CD4-positive, alpha-beta T cell treated with Interleukin-15 for 4 hours (primary cell): Measurements from ENCODE around the gene SLC6A13.

Source experiments
- DNase-seq: peaks from one replicate; pipeline ENCODE4 v3.0.0-alpha.2; 2020; ENCODE audit warnings: low spot score

Gene SLC6A13

GRCh38 chr12:177980-178828 lies 84.4 kb downstream of the SLC6A13 start:
- no peak for DNase-seq

GRCh38 chr12:177336-177979 lies 85.2 kb downstream of the SLC6A13 start:
- no peak for DNase-seq

- DNase-seq, result no peak
Measured at GRCh38 chr12:176321-177181, 86.1 kb downstream of the SLC6A13 start.

- DNase-seq, result no peak
Measured at GRCh38 chr12:175759-176158, 86.9 kb downstream of the SLC6A13 start.

- no peak for DNase-seq
Measured at GRCh38 chr12:175250-175649, 87.4 kb downstream of the SLC6A13 start.

DNA sequence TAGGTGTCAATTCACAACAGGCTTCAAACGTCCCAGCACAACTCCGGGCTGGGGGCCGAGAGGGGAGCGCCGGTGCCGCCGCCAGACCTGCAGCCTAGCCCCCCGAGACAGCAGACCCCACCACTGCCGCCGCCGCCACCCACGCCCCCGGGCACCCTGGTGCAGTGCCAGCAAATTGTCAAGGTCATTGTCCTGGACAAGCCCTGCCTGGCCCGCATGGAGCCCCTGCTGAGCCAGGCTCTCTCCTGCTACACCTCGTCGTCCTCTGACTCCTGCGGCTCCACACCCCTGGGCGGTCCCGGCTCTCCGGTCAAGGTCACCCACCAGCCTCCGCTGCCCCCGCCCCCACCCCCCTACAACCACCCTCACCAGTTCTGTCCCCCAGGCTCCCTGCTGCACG lies 88.0 kb downstream of the SLC6A13 start:
- no peak for DNase-seq

DNA sequence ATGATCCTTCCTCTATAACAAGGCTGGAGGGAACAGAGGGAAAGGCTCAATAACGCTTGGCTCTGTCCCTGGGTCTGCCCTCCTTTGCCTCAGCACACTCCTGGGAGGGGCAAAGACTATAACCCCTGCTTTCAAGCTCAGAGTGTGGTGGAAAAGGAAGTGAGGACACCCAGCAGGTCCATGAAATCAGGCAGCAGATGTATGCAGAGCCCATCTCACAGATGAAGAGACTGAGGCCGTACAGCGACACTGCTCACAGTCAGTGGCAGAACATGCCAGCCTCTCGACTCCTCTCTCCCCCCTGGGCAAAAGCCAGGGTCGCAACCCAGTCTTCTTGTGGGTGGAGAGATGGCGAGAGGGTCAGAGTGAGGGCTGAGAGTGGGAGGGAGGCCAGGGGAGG lies 88.5 kb downstream of the SLC6A13 start:
- no peak for DNase-seq

DNA sequence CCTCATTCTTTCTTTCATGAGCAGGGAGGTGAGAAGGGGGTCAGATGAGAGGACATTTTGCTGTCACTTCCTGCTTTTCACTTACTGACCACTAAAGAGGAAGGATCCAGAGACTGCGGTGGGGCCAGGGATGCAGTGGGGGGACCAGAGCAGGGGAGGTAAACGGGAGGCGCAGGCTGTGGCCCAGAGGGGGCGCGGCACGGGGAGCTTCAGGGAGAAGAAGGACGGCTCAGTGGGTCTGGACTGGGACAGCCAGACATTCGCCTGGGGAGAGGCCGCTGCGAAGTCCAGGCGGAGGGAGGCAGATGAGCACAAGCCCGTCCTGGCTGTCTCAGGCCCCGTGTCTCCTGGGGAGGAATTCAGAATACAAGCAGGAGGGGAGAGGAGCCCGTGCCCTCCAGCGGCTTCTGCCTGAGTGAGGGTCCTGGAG lies 89.9 kb downstream of the SLC6A13 start:
- no peak for DNase-seq

DNA sequence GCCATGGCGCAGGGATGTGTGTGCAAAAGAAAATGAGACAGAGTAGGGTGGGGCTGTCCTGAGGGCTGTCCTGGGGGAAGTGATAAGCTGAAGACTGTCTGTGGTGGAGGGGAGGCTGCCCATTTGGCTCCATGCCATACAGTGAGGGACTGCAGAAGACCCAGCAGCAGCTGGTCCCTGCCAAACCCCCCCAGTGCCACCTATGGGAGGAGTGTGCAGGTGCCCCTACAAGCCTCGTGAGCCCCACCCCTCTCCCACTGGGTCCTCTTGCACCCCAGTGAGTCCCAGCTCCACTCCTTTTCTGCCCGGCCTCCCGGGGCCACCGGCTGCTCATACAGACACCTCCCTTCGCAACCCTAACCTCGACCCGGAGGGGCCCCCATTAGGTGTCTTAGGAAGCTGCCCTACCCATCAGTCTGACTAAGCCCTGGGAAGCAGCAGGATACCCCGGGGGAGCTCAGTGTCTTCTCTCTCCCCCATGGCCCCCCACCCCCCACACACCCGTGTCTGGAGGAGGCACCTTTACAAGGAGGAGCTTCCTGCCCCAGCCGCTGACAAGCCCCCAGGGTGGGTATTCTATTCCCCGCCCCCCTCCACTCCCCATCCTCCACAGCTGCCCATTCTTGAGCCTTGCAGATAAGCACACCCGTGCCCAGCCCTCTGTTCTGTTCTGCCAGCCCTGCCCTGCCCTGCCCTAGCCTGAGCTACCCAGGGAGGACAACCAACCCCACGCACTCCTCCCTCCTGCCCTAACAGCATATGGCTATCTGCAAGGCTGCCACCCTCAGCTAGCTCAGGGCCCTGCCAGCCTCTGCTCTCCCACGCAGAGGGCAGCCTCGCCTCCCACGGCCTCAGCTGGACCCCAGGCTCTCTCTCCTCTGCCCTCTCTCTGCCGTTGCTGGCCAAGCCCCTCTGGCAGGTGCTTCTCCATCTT lies 90.6 kb downstream of the SLC6A13 start:
- DNase-seq, result no peak

DNA sequence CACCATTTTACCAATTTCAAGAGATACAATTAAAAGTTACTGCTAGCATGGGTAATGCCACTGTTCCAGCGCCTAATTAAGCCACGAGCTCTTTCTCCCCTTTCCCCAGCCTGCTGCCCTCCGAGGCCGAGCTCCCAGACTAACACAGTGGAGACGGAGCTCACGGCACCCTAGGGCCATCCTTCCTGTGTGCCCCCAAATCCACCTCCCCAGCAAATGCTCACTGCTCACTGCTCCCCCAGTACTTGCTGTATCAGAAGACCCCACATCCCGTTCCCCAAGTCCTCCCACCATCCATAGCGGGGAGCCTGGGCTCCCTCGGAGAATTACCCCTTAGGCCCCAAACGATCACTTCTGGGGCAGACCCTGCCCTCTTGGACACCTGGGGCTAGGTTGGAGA lies 91.4 kb downstream of the SLC6A13 start:
- no peak for DNase-seq
